Hematopoietic multipotent progenitor cell treated with erythropoietin and hydrocortisone succinate and interleukin-3 and kit ligand, for 6 days (in vitro differentiated cells): ENCODE results near the gene DCHS2.

ENCODE experiments used
- DNase-seq: peaks from one replicate; pipeline ENCODE4 v3.0.0-alpha.2; 2015

DCHS2 gene, protein sequence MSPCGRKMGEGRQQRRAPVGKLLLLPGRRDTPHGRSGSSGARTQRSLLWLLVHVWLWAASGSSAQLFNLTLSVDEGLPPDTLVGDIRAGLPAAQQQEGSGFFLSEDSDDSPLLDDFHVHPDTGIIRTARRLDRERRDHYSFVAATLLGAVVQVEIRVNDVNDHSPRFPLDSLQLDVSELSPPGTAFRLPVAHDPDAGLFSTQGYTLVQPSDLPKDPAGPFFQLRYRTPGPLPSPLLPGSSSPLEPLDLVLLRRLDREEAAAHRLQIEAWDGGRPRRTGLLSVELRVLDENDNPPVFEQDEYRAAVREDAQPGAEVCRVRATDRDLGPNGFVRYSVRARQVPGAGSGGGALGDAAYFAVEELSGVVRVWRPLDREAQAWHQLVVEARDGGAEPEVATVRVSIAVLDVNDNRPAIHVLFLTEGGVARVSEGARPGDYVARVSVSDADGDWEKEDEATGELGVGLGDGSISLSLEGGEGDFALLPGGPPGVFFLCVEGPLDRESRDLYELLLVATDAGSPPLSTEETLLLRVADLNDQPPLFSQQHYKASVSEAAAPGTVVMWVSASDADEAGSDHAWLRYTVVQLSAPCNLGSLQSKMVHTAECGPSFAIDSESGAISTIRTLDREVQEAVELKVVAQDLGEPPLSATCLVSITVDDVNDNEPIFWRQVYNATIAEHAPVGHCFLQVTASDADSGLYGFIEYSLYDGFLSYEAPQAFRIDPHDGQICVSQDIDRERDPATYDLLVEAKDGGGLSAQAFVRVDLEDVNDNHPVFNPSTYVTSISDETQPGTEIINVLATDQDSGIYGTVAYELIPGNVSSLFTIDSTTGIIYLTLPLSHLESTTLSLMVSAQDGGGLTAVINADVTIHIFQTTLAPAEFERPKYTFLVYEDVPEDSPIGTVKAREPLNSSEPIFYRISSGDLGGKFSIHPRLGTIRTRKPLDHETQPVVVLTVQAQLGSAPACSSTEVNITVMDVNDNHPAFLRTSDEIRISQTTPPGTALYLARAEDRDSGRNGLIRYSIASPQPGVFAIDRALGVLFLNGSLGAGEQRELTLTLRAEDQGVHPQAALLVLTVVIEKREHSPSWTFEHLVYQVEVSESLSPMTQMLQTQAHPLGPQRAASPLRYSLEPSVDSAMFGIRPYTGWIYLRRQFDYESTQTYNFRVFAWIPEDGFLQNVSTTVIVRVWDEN (N-terminal part only)

DNA sequence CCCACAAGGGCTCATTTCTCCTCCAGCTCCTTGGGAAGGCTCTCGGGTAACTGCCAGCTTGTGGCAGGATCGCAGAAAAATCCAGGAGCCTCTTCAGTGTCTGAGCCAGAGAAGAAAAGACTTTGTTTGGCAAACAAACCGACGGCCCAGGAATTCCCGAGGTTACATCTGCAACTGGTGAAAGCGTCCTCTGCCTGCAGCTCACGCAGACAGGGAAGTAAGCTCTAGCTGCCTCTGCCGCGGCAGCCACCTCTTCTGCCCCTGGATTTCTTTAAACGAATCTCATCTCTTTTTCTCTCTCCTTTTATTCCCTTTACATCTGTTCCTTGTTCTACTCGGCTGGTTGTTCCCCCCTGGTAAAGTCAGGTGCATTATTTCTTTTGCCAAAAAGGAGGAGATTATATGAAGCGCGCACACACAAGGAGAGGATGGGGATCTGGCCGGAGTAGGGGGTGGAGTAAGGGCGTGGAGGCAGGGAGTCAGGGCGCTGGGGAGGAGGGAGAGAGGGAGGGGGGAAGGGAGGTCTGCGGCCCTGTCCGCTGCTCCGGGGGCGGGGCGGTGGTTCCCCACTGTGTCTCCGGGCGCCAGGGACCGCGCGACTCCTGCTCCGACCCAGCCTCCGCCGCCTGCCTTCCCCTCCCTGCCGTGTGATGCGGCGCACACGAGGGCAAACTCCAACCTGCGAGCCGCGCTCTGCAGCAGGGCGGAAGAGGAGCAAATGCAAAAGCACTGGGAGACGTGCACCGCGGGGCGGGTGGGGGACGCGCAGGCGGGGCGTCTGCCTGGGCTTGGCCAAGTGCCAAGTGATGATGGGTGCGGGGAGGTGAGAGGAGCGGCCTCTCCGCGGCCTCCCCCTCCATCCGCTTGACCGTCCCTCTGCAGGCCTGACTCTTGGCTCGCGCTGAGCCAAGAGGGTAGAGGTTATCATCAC lies at the start of gene DCHS2:
DCHS2 (minus strand) TSS at position 459 of the 931 bp plus-strand sequence; CDS start at position 15, 444 bp downstream.
- DNase-seq: peak; percentile 7

DNA sequence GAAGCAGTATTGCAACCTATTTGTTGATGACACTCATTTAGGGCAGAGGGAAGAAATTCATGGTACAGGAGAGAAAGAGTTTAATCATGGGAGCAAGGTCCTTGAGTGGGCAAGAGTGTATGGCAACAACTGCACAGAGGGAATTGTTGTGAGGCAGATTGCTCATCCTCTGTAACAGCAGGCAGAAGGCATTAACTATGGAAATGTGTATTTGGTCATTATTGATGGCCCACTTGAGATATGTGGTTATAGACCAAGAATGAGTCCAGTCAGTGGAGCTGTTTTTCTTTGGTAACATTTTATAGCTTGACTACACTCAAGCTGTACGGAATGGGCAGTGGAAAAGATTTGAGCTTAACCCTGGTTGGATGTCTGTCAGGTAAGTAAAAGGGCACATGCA lies 42.7 kb upstream of the DCHS2 start:
- DNase-seq: no peak

DNA sequence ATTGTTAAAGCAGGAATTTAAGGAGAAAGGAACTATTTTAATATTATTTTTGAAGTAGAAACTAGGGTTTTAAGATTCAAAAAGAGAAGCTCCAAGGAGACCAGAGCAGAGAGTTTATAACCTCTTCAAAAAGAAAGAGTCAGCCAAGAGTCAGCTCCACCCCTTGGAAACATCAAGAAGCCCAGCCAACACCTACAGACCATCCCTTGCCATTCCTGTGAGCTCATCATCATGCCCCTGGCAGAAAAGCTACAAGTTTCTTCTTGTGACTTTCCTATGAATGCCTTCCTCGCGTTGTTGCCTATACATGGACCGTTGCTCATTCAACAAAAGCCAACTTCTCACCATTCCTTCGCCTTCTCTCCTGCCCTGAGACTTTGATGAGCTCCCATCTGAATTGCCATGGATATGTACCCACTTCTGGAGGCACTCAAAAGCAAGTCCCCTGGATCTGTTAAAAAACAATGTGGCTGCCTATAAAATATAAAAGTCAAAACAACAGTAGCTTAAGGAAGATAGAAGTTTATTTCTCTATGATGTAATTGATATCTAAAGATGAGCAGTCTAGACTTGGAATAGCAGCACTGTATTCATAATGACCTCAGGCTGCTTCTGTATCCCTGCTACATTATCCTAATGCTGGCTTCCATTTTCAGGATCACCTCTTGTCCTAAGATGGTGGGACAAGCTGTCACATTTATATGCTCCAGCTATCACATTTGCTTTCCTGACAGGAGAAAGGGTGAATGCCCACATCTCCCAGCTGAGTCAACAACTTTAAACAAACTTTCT lies 38.3 kb upstream of the DCHS2 start:
- DNase-seq: no peak

DNA sequence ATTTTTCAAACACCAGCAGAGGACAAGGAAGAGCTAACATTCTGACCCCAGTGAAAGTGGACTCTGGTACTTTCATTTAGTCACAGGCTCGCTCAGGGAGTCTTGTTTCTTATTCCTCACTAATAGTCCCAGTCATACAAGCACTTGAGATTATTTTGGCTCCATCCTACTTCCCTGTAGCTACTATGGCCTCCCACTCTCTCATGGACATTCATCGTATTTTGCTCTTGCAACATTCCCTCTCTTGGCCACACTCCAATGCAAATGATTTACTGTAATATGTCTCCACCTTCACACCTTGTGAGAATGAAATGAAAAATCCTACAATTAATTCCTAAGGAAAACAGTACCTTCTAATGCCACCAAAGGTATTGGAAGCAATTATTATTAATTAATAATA lies 37.3 kb upstream of the DCHS2 start:
- no peak for DNase-seq

DNA sequence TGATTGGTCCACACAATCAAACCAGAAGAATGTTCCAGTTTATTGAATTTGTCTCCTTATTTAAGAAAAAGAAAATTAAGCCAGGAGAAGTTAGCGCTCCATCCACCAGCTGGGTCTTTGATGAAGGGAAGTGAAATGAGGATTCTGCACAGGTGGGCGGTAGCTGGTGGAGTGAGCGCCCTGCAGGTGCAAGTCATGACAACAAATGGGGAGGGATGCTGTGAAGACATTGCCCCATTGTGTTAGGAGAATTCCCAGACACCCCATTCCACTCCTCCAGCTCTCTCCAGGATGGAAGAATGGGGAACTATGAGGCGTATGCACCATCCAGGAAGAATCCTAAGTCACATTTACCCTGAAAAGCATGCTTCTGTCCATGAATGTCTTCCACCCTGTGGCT lies 35.7 kb upstream of the DCHS2 start:
- no peak for DNase-seq

DNA sequence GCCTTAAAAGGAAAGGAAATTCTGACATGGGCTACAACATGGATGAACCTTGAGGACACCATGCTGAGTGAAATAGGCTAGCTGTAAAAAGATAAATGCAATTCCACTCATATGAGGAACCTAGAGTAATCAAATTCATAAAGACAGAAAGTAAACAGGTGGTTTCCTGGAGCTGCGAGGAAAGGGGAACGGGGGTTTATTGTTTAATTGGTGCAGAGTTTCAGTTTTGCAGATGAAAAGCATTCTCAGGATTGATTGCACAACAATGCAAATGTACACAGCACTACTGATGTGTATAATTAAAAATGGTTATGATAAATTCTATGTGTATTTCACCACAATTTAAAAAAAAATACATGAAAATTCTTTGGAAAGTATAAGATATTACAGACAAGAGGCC lies 34.6 kb upstream of the DCHS2 start:
- no peak for DNase-seq

DNA sequence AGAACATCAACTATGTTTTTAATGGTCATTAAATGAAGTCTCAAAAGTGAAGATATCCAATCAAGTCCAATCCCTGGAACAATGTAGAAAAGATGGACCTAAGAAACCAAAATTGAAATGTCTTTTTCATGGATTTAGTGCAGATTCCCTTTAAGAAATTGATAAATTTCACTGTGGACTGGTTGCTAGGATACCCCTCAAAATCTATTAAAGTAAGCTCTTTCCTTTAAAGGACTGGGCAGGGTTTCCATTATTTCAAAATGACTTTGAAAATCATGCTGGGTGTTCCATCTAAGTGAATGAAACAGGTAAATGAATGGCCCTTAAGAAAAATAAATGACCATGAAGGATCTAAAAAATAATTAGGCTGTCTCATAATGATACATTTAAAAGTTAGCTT lies 30.0 kb upstream of the DCHS2 start:
- no peak for DNase-seq

DNA sequence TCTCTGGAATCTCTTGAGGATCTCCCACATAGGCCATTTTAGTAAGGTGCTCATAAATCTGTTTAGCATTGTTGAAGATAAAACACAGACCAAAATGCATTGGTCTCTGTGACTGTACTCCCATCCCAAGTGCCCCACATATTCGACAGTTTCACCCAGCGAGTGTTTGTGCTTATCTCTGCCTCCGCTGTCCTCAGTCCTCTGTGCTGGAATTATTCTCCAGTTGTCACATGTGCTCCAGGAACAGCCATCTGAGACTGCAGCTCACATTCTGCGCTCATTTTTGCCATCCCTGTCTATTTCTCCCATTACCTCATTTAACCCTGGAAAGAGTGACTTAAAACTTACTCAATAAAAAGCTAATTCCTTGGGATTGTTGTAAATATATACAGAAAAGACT lies 27.6 kb upstream of the DCHS2 start:
- no peak for DNase-seq

DNA sequence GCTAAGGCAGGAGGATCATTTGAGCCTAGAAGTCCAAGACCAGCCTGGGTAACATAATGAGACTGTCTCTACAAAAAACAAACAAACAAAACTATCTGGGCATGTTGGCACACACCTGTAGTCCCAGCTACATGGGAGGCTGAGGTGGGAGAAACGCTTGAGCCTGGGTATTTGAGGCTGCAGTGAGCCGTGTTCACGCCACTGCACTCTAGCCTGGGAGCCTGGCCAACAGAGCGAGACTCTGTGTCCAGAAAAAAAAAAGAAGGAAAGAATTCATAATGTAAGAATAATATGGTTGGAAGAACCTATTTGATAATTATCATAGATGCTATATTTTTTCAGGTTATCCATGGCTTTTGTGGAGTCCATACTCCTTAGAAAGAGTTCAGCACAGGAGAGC lies 26.0 kb upstream of the DCHS2 start:
- DNase-seq: no peak

DNA sequence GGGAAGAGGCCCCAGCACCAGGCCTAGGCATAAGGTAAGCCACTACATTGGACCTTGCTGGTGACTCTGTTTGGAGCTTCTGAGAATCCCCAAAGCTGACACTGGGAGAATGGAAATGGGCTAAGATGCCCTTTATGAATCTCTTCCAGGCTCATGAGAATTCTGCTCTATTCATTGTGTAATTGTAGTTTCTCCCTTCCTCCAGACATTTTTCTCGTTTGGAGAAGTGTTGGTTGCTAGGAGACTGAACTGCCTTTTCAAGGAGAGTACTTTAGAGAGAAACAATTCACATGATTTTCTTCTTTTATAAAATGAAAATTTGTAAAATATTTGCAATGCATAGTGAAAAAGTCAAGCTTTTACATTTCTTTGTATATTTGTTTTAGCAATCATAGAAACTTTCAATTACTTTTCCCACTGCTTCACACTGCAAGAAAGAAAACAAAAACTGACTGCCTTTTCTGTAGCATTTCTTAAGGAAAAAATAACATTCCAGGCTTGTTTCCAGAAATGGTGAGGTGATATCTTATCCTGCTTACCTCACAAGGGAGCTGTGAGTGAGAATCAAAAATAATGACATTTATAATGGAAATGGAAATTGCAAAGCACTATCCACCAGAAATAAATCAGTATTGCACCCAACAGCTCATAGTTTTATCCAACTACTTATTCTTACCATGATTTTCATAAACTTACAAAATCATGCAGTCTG lies 24.9 kb upstream of the DCHS2 start:
- no peak for DNase-seq

DNA sequence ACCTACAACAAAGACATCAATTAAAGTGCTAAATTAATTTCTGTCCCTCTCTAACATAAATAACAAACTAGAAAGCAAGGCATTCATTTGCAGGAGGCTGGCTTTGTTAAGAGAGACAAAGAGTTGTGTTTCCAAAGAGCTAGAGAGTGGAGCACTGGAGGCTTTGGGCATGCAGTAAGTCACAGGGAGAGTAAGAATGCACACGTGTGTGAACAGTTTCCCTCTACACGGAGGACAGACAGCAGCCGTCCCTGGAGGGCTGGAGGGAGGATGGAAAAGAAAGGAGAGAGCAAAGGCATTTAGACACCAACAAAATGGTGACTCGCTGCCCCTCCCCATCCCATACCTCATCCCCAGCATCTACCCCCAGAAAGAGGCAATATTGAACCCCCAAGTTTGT lies 20.4 kb upstream of the DCHS2 start:
- DNase-seq: no peak

DNA sequence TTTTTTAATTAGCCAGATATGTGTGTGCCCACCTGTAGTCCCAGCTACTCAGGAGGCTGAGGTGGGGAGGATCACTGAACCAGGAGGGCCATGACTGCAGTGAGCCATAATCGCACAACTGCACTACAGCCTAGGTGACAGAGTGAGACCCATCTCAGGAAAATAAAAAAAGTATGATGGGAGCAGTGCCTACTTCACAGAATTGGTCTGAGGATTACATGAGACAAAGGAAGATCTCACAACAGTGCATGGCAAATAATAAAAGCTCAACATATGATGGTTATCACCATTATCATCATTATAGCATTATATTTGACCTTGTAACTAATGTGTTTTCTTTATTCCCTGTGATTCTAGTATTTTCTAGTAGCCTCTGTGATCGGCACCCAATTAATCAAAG lies 19.9 kb upstream of the DCHS2 start:
- DNase-seq: no peak

DNA sequence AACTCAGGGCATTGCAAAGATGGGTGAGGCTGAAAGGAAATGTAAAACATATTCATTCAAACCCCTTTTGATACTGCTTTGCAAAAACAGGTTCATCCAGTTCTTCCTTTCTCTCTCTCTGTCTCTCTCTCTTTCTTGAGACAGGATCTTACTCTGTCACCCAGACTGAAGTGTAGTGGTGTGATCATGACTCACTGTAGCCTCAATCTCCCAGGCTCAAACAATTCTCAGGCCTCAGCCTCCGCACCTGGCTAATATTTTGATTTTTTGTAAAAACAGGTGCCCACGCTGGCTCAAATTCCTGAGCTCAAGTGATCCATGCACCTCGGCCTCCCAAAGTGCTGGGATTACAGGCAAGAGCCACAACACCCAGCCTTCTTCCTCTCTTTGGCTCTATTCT lies 15.6 kb upstream of the DCHS2 start:
- DNase-seq: no peak

DNA sequence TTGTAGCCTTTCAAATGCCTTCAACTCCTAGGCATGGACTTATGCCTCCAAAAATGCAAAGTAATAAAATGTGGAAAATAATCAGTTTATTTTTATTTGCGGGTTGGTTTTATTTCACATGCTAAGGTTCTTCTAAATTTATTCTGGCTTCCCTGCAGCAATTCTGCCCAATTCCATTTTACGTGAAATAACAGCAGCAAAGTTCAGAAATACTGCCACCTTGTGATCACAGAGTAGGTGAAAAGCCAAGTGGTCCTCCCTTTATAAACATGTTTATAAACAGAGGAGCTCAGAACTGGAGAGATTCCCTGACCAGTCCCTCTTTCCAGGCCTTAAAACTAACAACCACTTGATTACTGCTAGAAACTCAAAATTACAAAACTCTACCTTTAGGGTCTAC lies 14.7 kb upstream of the DCHS2 start:
- DNase-seq: peak; percentile 54

DNA sequence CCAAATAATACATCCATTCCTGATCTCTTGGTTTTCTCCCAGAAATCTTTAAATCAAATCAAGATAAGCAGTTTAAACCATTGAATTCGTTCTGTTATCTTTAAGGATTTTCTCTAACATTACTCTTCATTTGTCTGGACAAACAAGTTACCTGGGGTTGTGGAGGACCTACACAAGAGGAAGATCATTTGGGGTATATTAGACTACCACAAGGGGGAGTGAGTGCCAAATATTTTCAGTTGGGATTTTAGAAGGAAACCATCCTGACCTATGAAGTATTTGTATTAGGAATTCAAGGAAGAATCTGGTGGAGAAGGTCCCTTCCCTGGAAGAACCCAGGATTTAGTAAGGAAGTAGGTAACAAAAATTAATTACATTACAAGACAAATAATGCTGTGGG lies 12.0 kb upstream of the DCHS2 start:
- DNase-seq: peak; percentile 40

DNA sequence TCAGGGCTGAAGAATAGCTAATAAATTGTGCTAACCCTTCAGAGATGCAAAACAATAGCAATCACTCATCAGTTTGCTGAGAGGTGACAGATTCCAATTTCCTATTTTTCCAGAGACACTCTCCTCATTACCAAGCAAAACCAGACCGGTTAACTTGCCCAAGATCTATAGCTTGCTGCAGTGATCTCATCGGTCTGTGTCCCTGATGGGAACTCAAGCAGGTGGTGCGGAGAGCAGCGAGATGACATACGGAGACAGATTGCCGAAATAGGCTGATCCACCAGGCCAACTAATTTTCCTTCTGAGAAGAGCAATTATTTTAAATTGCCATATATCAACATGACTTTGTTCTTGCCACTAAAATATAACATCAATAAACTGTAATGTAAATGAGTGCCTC lies 10.5 kb upstream of the DCHS2 start:
- DNase-seq: no peak

DNA sequence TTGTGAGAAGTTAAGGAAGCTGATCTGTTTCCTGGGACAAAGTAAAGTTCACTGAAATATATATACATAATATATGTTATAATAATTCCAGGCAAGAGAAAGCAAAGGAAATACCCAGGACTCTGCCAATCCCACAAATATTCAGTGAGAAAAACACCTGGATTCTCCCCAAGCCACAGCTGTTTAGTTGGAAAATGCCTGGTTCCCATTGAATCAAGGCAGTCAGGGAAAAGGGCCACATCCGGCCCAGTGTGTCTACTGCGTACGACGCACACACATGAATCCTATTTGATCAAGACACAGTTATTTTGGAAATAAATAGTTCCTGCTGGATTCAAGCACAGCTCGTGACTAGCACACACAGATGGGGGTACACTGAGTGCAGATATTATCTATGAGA lies 6.3 kb upstream of the DCHS2 start:
- DNase-seq: no peak

DNA sequence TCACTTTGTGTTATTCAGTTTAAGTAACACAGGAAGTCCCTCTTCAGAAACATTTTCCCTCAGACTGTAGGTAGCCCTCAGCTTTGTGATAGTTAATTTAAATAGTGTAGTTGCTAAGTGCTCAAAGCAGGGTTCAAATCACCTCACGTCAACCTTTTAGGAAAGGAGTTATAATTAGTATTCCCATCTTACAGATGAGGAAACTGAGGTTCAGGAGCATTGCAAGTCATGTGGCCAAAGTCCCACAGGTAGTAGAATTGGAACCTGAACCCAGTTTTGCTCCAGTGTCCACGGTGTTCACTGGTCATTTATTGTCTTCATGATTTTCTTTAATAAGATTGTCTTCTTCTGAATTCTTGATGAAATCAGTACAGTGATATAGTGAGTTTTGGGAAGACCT lies 4.3 kb upstream of the DCHS2 start:
- DNase-seq: no peak

DNA sequence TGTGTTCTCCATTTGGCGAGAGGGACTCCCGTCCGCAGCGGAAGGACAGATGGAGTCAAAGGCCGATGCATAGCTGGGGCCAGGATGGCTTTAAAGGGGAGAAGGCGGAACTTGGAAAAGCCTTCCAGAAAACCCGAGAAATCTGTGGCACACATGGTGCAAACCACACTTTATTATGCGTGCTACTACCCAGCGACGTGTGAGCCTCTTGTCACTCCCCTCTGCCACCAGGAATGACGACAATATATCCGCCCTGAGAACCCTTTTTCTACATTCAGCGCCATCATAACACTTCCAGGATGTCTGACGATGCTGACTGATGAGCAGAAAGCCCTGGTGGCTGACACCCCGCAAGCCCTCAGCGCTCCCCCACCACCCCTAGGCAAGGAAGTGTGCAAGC lies 689 bp upstream of the DCHS2 start:
- DNase-seq: no peak

DNA sequence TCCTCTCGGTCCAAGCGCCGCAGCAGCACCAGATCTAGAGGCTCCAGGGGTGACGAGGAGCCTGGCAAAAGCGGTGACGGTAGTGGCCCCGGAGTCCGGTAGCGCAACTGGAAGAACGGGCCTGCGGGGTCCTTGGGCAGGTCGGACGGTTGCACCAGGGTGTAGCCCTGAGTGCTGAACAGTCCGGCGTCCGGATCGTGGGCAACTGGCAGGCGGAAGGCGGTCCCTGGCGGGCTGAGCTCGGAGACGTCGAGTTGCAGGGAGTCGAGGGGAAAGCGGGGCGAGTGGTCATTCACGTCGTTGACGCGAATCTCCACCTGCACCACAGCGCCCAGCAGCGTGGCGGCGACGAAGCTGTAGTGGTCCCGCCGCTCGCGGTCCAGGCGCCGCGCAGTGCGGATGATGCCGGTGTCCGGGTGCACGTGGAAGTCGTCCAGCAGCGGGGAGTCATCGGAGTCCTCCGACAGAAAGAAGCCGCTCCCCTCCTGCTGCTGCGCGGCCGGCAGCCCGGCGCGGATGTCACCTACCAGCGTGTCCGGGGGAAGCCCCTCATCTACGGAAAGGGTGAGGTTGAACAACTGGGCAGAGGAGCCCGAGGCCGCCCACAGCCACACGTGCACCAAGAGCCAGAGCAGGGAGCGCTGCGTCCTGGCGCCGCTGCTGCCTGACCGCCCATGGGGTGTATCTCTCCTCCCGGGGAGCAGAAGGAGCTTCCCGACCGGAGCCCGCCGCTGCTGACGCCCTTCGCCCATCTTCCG lies 837 bp downstream of the DCHS2 start:
- DNase-seq: peak; percentile 1
